ENCODE results near the gene GREB1L.

GRCh38 chr18:21451851-21452250 lies 209.8 kb downstream of the GREB1L start:
- TF ChIP-seq CTCF (conservative IDR thresholded peaks at IDR 0.05; ENCODE audit: low read length) (no peak), EZH2phosphoT487 (IDR thresholded peaks at IDR 0.05; ENCODE audit: borderline replicate concordance, low read depth, low read length) (no peak)
